ENCODE results near the gene NXPE1.

NXPE1 gene

DNA sequence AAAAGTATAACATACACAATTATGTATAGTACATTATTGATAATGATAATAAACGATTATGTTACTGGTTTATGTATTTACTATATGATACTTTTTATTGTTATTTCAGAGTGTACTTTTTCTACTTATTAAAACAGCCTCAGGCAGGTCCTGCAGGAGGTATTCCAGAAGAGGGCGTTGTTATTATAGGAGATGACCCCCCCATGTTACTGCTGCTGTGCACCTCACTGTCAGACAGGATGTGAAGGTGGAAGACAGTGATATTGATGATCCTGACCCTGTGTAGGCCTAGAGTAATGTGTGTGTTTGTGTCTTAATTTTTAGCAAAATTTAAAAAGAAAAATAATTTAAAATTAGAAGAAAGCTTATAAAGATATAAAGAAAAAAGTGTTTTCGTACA, 62.8 kb downstream of the NXPE1 start:
- Mint-ChIP-seq H3K27me3 (no peaks in the 10 kb centered on the region), H3K4me3 (no peak overlapping the region), H3K4me1 (no peaks in the 10 kb centered on the region), H3K36me3 (no peaks in the 10 kb centered on the region), H3K9me3 (peaks cover 9% of the 10 kb centered on the region), H3K27ac (no peak overlapping the region)

DNA sequence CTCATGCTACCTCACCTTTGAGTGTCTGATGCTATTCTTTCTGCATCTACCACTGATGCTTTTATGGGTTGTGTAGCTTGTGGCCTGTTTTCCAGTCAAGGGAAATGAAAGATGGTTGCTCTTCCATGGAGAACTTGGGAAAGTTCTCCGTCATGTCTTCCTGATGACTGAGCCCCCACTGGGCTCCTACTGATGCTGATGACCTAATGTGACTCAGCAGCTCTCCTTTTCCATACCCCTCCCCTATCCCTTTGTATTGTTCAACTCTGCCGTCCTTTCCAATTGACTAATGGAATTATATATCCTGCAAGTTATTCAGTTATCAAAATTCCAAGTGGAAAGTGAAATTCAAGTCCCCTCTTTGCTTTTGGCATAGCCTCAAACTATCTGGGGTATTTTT, 75.8 kb downstream of the NXPE1 start:
- Mint-ChIP-seq H3K4me1 (no peaks in the 10 kb centered on the region), H3K27ac (no peak overlapping the region), H3K36me3 (peaks cover 7% of the 10 kb centered on the region), H3K9me3 (no peaks in the 10 kb centered on the region), H3K27me3 (no peaks in the 10 kb centered on the region), H3K4me3 (no peak overlapping the region)

DNA sequence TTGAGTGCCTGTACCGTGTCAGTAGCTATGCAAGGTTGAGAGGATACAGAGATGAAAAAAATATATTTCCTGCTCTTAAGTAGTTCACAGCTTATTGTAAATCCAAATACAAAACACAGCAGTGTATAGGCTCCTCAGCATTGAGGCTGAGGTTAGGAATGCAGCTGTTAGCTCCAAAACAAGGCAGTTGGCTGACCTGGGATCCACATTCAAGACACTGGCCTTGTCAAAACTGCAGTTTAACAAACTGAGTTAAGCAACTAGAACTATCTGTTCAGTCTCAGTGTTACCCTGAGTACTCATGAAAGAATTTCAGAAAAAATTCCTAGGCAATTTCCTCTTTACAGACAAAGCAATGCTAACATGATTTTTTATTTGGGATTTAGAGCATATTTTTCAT, 77.6 kb downstream of the NXPE1 start:
- Mint-ChIP-seq H3K27ac (no peak overlapping the region), H3K4me1 (no peaks in the 10 kb centered on the region), H3K9me3 (no peaks in the 10 kb centered on the region), H3K27me3 (no peaks in the 10 kb centered on the region), H3K4me3 (no peak overlapping the region), H3K36me3 (peaks cover 5% of the 10 kb centered on the region)

DNA sequence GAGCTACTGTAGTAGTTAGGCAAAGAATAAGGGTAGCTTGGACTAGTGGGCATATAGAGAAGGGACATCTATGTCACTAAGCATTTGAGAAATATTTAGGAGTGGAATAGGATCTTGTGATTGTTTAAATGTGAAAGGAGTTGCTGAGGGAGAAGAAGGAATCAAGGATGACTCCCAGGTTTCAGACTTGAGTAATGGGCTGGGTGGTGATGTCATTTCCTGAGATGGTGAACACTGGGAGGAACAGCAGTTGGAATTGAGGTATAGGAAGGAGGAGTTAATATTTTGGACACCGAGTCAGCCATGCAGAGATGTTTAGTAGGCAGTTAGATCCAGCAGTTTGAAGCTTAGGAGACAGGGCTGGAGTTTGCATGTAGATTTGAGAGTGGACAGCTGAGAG, 80.3 kb downstream of the NXPE1 start:
- Mint-ChIP-seq H3K9me3 (no peaks in the 10 kb centered on the region), H3K4me3 (no peak overlapping the region), H3K36me3 (peaks cover 1% of the 10 kb centered on the region), H3K27me3 (peaks cover 2% of the 10 kb centered on the region), H3K4me1 (no peaks in the 10 kb centered on the region), H3K27ac (no peak overlapping the region)

DNA sequence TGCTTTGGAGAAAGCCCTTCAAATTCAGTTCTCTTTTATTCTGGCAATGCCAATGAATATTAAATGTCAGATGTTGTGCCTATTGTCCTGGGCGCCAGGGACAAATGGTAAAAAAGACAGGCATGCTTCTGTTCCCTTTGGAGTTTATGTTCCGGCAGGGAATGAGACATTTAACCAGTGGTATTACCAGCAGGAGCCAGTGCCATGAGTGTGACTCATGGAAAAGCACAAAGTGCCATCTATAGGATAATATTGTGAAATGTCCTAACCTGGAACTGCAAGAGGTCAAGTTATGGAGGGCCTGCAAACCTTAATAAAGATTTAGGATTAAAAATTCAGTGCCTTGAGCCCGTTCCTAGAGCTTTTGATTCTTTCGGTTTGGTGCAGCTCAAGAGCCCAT, 80.9 kb downstream of the NXPE1 start:
- Mint-ChIP-seq H3K27ac (no peak overlapping the region), H3K4me3 (no peak overlapping the region), H3K36me3 (no peaks in the 10 kb centered on the region), H3K27me3 (peaks cover 2% of the 10 kb centered on the region), H3K9me3 (no peaks in the 10 kb centered on the region), H3K4me1 (no peaks in the 10 kb centered on the region)

DNA sequence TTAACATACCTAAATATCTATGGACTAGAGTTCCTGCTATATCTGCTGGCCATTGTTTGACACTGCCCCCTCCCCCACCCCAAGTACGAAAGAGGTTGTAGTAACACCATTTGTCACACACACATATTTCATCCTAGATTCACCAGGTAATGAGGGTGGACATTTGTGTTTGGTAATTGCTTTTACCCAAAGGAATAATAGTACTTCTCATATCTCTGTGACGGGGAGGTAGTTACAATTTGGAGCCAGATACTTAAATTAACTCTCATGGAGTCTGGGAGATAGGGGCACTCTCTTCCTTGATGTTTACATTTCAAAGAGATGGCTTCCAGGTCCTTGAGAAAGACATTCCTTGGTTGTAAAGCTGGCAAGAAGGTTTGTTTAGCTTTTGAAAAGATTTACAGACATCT, 81.7 kb downstream of the NXPE1 start:
- H3K9me3 Mint-ChIP-seq, result no peaks in the 10 kb centered on the region
- H3K36me3 Mint-ChIP-seq, result no peaks in the 10 kb centered on the region
- H3K4me1 Mint-ChIP-seq, result no peaks in the 10 kb centered on the region
- H3K27ac Mint-ChIP-seq, result no peak overlapping the region
- no peak overlapping the region for H3K4me3 Mint-ChIP-seq
- peaks cover 2% of the 10 kb centered on the region for H3K27me3 Mint-ChIP-seq

DNA sequence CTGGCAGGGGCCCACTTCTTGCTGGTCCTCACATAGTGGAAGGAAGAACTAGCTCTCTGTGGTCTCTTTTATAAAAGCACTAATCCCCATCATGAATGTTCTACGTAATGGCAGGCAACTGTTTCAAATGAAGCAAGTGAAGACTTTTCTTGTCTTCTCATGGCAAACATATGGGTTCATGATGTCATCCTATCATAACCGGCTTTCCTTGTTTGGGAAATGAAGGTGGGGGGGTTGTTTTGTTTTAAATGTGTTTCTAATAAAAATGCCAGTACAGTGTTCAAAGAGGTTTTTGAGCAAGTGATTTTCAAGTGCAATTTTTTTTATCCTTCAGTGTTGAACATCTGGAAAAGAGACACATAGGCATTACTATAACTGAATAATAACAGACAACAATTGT, 87.0 kb downstream of the NXPE1 start:
- Mint-ChIP-seq H3K4me1 (no peaks in the 10 kb centered on the region), H3K27ac (no peak overlapping the region), H3K4me3 (no peak overlapping the region), H3K27me3 (peaks cover 4% of the 10 kb centered on the region), H3K36me3 (peaks cover 2% of the 10 kb centered on the region), H3K9me3 (no peaks in the 10 kb centered on the region)

Data from activated naive CD4-positive, alpha-beta T cell treated with anti-CD3 and anti-CD28 coated beads, Interleukin-2, amount 50 U/mL, for 24 hours (primary cell).